GM12878 (cell line): ENCODE results near the gene ESR2. TPM values are rescaled to one million over a fixed set of nuclear protein-coding genes. Genes with fewer than 3 reads are reported as not detected.

Experiments
- ATAC-seq: fragments of 200-7000 bp; cut with Tn5 transposase; 3 replicates; pipeline ENCODE4 v1.9.1; 2020; ENCODE audit warnings: mild to moderate bottlenecking, moderate library complexity
- BruUV-seq: library from RNA; stranded (reverse); fragments of 400-500 nt; replicated peaks from 2 replicates; lab custom pipeline; 2021; lab: Mats Ljungman, UMichigan
- CTCF ChIA-PET: fragments of 300-600 bp; sonication (Branson Sonifier 250); formaldehyde crosslinking; extraction: SDS; loops from one replicate; lab custom pipeline; 2021; ENCODE audit warnings: inconsistent platforms; lab: Yijun Ruan, JAX
- POLR2A ChIA-PET: fragments of 350-600 bp; formaldehyde crosslinking; extraction: SDS; loops from one replicate; lab custom pipeline; 2021; ENCODE audit warnings: inconsistent platforms; lab: Charles Lee
- RAD21 ChIA-PET: fragments of 300-600 bp; sonication (Branson Sonifier 250); formaldehyde crosslinking; loops from one replicate; lab custom pipeline; 2023; ENCODE audit warnings: antibody characterized with exemption; ENCODE audit not compliant: unreplicated experiment; lab: Charles Lee
- SMC1A ChIA-PET: fragments of 300-600 bp; sonication (Branson Sonifier 250); formaldehyde crosslinking; loops from one replicate; lab custom pipeline; 2023; ENCODE audit not compliant: unreplicated experiment, uncharacterized antibody; lab: Charles Lee
- DNase-seq: peaks from one replicate; pipeline ENCODE4 v3.0.0-alpha.2; 2011; ENCODE audit warnings: low read depth, low spot score
- FAIRE-seq: peaks from 3 replicates; lab custom pipeline; 2011; peaks lifted over from hg19 to GRCh38; lab: Jason Lieb, UNC
- H2AFZ ChIP-seq: 2 replicates; pipeline ENCODE4 v1.6.0; 2011; ENCODE audit warnings: low read depth, low read length, control low read depth; ENCODE audit not compliant: control insufficient read depth
- H3K27ac ChIP-seq: 2 replicates; pipeline ENCODE4 v1.5.1; 2011; ENCODE audit warnings: control low read depth; ENCODE audit not compliant: control insufficient read depth, insufficient read depth
- H3K27me3 ChIP-seq, 2 experiments: replicated peaks in 1 of 2; 2 replicates each; pipeline versions ENCODE4 v1.6.0 to v1.6.1; 2011; ENCODE audit warnings: low read length in 1 of 2; ENCODE audit not compliant: control insufficient read depth in 2 of 2, insufficient read depth in 2 of 2
- H3K36me3 ChIP-seq, 2 experiments: 2 replicates each; pipeline ENCODE4 v1.5.1; 2011; ENCODE audit warnings: low read length in 1 of 2; ENCODE audit not compliant: control insufficient read depth in 2 of 2, insufficient read depth in 2 of 2
- H3K4me1 ChIP-seq: 2 replicates; pipeline ENCODE4 v1.6.1; 2011; ENCODE audit warnings: mild to moderate bottlenecking, low read length, moderate library complexity, mixed read lengths; ENCODE audit not compliant: control insufficient read depth, insufficient read depth
- H3K4me2 ChIP-seq: 2 replicates; pipeline ENCODE4 v1.6.0; 2011; ENCODE audit warnings: control low read depth; ENCODE audit not compliant: control insufficient read depth, insufficient read depth
- H3K4me3 ChIP-seq: fragments of 200-600 bp; sonication (generic); 2 replicates; pipeline ENCODE4 v1.5.1; 2016
- H3K79me2 ChIP-seq: 2 replicates; pipeline ENCODE4 v1.6.0; 2011; ENCODE audit warnings: low read length; ENCODE audit not compliant: control insufficient read depth, insufficient read depth
- H3K9ac ChIP-seq: 2 replicates; pipeline ENCODE4 v1.8.0; 2011; ENCODE audit warnings: low read length, control low read depth, mixed read lengths; ENCODE audit not compliant: control insufficient read depth, insufficient read depth
- H3K9me3 ChIP-seq: replicated peaks from 3 replicates; pipeline ENCODE4 v1.5.1; 2011; ENCODE audit warnings: mild to moderate bottlenecking, low read length; ENCODE audit not compliant: control insufficient read depth, insufficient read depth
- H4K20me1 ChIP-seq: 2 replicates; pipeline ENCODE4 v1.6.0; 2011; ENCODE audit not compliant: control insufficient read depth, insufficient read depth
- ASH2L ChIP-seq: fragments of 300-600, 200-600 bp; sonication (generic); IDR thresholded peaks from 2 replicates; pipeline ENCODE4 v1.6.1; 2017; ENCODE audit warnings: low read depth, mild to moderate bottlenecking, borderline replicate concordance
- BRCA1 ChIP-seq: IDR thresholded peaks from 2 replicates; pipeline ENCODE4 v1.6.1; 2011; ENCODE audit warnings: low read depth, low read length, improper control_type of control experiment
- CEBPB ChIP-seq, 2 experiments: fragments of 150-350 bp in 1 of 2; IDR thresholded peaks; 2 replicates each; pipeline ENCODE4 v1.6.1; 2012 to 2014; ENCODE audit warnings: low read depth in 2 of 2, low read length in 2 of 2, borderline replicate concordance in 1 of 2, inconsistent platforms in 1 of 2
- ETV6 ChIP-seq, 2 experiments: fragments of 450-650 bp in 1 of 2; IDR thresholded peaks in 1 of 2; conservative IDR thresholded peaks in 1 of 2; 2 replicates each; pipeline ENCODE4 v1.6.1; 2014; ENCODE audit warnings: antibody characterized with exemption in 1 of 2, borderline replicate concordance in 1 of 2, low read depth in 1 of 2, mild to moderate bottlenecking in 1 of 2, moderate library complexity in 1 of 2
- KAT2A ChIP-seq: conservative IDR thresholded peaks from 2 replicates; pipeline ENCODE4 v1.6.1; 2011; ENCODE audit warnings: low read depth, low read length; ENCODE audit not compliant: control insufficient read depth
- LARP7 ChIP-seq: fragments of 450-650 bp; IDR thresholded peaks from 2 replicates; pipeline ENCODE4 v1.6.1; 2017; ENCODE audit warnings: mild to moderate bottlenecking
- MTA3 ChIP-seq: IDR thresholded peaks from 2 replicates; pipeline ENCODE4 v1.6.1; 2012; ENCODE audit warnings: low read length, inconsistent platforms, borderline replicate concordance
- PAX5 ChIP-seq: IDR thresholded peaks from 2 replicates; pipeline ENCODE4 v1.6.1; 2011; ENCODE audit warnings: low read depth, low read length, borderline replicate concordance
- POLR2AphosphoS5 ChIP-seq: IDR thresholded peaks from 2 replicates; pipeline ENCODE4 v1.6.1; 2011; ENCODE audit warnings: mild to moderate bottlenecking, low read length, inconsistent platforms
- RFX5 ChIP-seq: IDR thresholded peaks from 2 replicates; pipeline ENCODE4 v1.6.1; 2011; ENCODE audit warnings: low read depth, low read length, improper control_type of control experiment
- SMC3 ChIP-seq: IDR thresholded peaks from 2 replicates; pipeline ENCODE4 v1.6.1; 2011; ENCODE audit warnings: low read length, improper control_type of control experiment, borderline replicate concordance
- SREBF1 ChIP-seq: IDR thresholded peaks from 2 replicates; pipeline ENCODE4 v1.6.1; 2012; ENCODE audit warnings: mild to moderate bottlenecking, low read length
- SREBF2 ChIP-seq: IDR thresholded peaks from 2 replicates; pipeline ENCODE4 v1.6.1; 2012; ENCODE audit warnings: mild to moderate bottlenecking, low read length
- TCF3 ChIP-seq: IDR thresholded peaks from 2 replicates; pipeline ENCODE4 v1.6.1; 2012; ENCODE audit warnings: low read depth, mild to moderate bottlenecking, low read length, borderline replicate concordance; ENCODE audit not compliant: insufficient read depth
- WGBS: methylation state at CpG from one replicate; pipeline ENCODE4 v1.1.6; 2016; ENCODE audit warnings: low lambda C conversion rate; ENCODE audit not compliant: insufficient replicate concordance, insufficient coverage; ENCODE audit errors: missing lambda C conversion rate; 5-methylcytosine and 5-hydroxymethylcytosine counted together
- in situ Hi-C: fragments of 300-500 bp; cut with MboI; formaldehyde crosslinking; loops from 9 replicates; pipeline ENCODE4 v1.14.3; 2018; ENCODE audit warnings: mixed read lengths
- intact Hi-C: fragments of 100-400 bp; cut with micrococcal nuclease; formaldehyde crosslinking; loops from one replicate; pipeline ENCODE4 v1.14.2; 2022; ENCODE audit not compliant: unreplicated experiment
- polyA plus RNA-seq, 11 experiments: library from polyadenylated mRNA; depleted of rRNA in 4 of 11; unstranded in 6 of 11; stranded (reverse) in 5 of 11; fragments of >200 nt; fragmentation: Nextera tagmentation in 4 of 11; fragmentation: Illumina TruSeq in 1 of 11; extraction: Ambion mirVana in 4 of 11; extraction: Trizol in 1 of 11; gene quantifications; 1 replicate in 1 of 11; 2 replicates in 10 of 11; pipeline versions ENCODE4 v1.2.1 to v1.2.3, GENCODE V29; 2011 to 2016; ENCODE audit warnings: inconsistent platforms in 2 of 11, missing spikeins in 2 of 11, low read depth in 1 of 11
- total RNA-seq, 4 experiments: library from RNA; depleted of rRNA in 3 of 4; stranded (reverse); fragments of >200 nt in 3 of 4; fragmentation: Illumina TruSeq in 1 of 4; extraction: Trizol in 1 of 4; gene quantifications; 2 replicates each; pipeline versions ENCODE4 v1.2.1 to v1.2.3, GENCODE V29; 2013 to 2021
- TF ChIP-seq, protein P1 (sequence below): fragments of 450-650 bp; IDR thresholded peaks from 2 replicates; pipeline ENCODE4 v1.6.1; 2017; ENCODE audit warnings: mild to moderate bottlenecking, low read depth, inconsistent platforms; ENCODE audit not compliant: poor library complexity, severe bottlenecking

ESR2 gene
- total and polyA plus RNA-seq, 10 of the 15 experiments (the other 5 are each of a cell fraction or from before 2014, with no cell fraction given), result 0.29 to 2.6 (median 0.81) TPM

DNA sequence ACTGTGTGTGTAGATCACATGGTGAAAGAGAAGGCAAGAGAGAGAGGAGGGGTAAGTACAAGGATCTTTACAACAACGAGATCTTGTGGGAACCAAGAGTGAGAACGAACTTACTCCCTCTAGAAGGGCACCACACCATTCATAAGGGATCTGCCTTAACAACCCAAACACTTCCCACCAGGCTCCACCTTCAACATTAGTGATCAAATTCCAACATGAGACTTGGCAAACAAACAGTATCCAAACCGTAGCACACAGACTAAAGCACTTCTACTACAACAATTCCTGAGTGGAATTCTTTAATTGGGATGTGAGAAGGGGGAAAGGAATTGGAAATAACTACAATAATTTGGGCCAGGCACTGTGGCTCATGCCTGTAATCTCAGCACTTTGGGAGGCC is 35.0 kb upstream of the ESR2 start:
- H4K20me1 ChIP-seq, result no peaks in the 10 kb centered on the region
- in situ Hi-C loops (no loop called here), intact Hi-C loops (no loop called here)
- no peaks in the 10 kb centered on the region for H3K27me3 ChIP-seq
- TF ChIP-seq MTA3 (no peak), SREBF1 (no peak), LARP7 (no peak), POLR2AphosphoS5 (no peak), TCF3 (no peak), CEBPB (IDR thresholded peaks at IDR 0.05; ENCODE audit: borderline replicate concordance in 1 of 2, low read depth in 2 of 2, low read length in 2 of 2) (no peak), ETV6 (conservative IDR thresholded peaks at IDR 0.05 in 1 of 2, IDR thresholded peaks at IDR 0.05 in 1 of 2; ENCODE audit: borderline replicate concordance in 1 of 2, low read depth in 1 of 2) (no peak), SMC3 (no peak), SREBF2 (no peak), BRCA1 (no peak), PAX5 (no peak), ASH2L (no peak), KAT2A (no peak), RFX5 (no peak)
- TF ChIP-seq, protein P1, sequence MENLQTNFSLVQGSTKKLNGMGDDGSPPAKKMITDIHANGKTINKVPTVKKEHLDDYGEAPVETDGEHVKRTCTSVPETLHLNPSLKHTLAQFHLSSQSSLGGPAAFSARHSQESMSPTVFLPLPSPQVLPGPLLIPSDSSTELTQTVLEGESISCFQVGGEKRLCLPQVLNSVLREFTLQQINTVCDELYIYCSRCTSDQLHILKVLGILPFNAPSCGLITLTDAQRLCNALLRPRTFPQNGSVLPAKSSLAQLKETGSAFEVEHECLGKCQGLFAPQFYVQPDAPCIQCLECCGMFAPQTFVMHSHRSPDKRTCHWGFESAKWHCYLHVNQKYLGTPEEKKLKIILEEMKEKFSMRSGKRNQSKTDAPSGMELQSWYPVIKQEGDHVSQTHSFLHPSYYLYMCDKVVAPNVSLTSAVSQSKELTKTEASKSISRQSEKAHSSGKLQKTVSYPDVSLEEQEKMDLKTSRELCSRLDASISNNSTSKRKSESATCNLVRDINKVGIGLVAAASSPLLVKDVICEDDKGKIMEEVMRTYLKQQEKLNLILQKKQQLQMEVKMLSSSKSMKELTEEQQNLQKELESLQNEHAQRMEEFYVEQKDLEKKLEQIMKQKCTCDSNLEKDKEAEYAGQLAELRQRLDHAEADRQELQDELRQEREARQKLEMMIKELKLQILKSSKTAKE, result no peak
- H3K4me1 ChIP-seq, result no peaks in the 10 kb centered on the region
- no peak for FAIRE-seq
- no peak overlapping the region for H3K4me2 ChIP-seq
- no peaks in the 10 kb centered on the region; the same call in 1 of the 3 replicates for H3K9me3 ChIP-seq
- H2AFZ ChIP-seq, result no peak overlapping the region
- no peak for DNase-seq
- no peak overlapping the region for H3K4me3 ChIP-seq
- no peak for ATAC-seq
- H3K27ac ChIP-seq, result no peak overlapping the region
- WGBS, result 73% methylated on average over 3 of the region's 3 CpGs
- H3K36me3 ChIP-seq, result no peaks in the 10 kb centered on the region
- ChIA-PET RAD21 (no interaction called here), SMC1A (no interaction called here), CTCF (interaction anchor here (1.6 kb wide), 1 partner anchor 25 kb away, joined by 6 read pairs; no protein-coding TSS in a partner anchor), POLR2A (no interaction called here)
- H3K79me2 ChIP-seq, result no peaks in the 10 kb centered on the region
- no TSS peak for BruUV-seq
- H3K9ac ChIP-seq, result no peak overlapping the region
